ENCODE measurements around the gene RAP1GAP2.

The RAP1GAP2 gene

DNA sequence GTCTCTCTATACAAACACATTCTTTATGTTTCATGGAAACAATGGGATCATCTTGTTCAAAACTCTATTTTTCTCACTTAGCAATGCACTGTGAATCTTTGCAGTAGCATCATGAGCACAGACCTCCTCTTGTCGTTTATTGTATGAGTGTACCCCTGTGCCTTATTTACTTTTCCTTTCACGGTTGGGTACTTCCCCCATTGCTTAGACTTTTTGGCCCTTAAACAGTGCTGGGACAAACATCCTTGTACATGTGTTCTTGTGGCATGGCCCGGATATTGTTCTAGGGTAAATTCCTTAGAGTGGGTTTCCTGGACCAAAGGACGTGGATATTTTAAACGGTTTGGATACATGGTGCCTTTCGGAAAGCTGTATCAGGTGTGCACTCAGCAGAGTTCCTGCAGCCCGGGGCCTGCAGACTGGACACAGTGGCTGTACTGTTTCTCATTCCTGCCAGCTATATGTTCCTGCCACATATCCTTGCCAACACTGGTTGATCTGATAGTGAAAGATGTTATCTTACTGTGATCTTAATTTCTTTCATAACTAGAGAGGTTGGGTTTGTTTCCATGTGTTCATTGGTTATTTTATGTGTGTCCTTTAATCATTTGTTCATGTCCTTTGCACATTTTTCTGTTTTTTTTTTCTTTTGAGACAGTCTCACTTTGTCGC is 156.1 kb downstream of the RAP1GAP2 start:
- DNase-seq: no peak

- no peak for DNase-seq
Measured at GRCh38 chr17:2954898-2955445, 158.7 kb downstream of the RAP1GAP2 start.

DNA sequence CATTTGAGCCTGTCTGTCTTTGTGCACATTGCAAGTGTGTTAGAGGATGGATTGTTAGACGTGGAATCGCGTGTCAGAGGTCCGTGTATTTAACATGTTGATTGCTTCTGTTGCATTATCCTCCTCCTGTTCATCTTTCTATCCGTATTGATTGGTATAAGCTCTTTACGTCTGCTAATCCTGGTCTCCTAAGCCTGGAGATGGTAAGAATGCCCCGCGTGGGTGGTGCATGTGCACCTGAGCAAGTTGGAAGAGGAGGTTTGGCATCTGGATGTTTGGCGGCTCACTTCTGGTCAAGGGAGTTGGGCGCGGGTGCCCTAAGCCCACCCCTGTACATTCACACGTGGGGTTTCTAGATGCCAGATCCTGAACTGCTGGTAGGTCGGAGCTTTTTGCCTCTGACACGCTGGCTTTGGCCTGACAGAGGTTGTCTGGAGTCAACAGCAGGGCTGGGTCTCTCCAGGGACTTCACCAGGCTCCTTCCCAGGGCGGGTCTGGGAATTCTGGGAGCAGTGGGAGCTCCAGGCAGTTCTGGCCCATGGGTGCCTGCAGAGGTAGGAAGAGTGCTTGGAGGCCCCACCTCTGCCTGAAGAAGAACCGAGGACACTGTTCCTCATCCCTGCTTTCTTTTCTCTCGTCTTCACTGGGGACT is 159.8 kb downstream of the RAP1GAP2 start:
- no peak for DNase-seq

DNA sequence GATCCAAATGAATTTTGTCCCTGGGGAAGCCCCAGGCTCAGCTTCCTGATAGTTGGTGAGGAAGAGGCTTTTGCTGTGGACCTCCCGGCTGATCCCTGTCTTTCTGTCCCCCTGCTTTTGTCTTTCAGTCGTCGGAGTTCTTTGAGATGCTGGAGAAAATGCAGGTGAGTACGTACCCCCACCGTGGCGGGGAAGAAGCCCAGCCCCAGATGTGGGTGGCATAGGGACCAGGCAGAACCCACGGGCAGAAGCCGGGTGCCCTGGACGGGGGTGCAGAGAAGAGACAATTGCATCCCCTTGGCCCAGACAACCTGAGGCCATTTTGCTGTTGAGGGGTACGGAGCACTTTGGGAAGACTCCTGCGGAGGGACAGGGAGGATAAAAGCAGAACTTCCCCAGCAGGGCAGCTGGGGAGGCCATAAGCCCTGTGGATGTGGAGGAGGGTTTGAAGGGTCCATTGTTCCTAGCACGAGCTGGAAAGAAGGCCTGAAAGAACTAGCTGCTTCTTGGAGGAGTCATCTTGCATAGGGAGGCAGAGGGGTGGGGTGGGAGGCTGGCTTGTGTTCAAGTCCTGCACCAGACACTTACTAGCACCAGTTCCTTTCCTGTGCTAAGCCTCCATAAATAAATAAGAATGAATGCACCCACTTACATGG is 161.5 kb downstream of the RAP1GAP2 start:
- DNase-seq: no peak

GRCh38 chr17:2958706-2959222 is 162.5 kb downstream of the RAP1GAP2 start:
- peak in 2 of 3 experiments; percentile 7 to 9 for DNase-seq

DNA sequence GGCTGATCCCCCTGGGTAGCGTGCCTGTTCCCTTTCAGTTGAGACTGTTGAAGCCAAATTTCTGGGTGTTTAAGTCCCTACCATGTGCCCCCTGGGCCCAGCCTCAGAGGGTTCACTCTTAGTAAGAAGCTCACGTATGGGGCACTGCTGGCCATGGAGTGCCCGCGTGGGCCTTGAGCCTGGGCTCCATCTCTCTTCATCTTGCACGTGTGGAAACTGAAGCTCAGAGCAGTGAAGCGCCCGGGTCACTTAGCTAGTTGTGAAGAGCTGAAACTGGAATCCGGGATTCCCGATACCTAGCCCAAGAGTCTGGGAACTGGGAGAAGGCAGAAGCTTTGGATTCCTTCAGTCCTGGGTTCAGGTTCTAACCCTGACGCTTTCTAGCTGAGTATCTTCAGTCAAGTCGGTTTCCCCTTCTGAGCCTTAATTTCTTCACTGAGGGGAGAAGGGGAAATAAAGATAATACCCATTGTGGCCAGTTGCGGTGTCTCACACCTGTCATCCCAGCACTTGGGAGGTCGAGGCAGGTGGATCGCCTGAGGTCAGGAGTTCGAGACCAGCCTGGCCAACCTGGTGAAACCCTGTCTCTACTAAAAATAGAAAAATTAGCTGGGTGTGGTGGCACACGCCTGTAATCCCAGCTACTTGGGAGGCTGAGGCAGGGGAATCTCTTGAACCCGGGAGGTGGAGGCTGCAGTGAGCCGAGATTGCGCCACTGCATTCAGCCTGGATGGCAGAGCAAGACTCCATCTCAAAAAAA is 163.3 kb downstream of the RAP1GAP2 start:
- no peak for DNase-seq

DNA sequence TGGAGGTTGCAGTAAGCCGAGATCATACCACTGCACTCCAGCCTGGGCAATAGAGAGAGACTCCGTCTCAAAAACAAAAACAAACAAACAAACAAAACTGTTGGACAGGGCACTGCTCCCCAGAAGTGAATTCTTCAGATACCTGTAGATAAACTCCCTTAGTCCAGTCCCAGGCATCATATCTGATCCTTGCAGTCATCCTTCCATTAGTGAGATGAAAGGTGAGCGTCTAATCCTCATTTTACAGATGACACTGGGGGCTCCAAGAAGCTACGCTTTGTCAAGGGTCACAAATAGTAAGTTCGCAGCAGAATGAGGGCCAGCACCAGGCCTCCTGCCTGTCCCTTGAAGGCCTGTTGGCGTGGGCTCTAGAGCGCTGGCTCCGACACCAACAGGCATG is 165.2 kb downstream of the RAP1GAP2 start:
- DNase-seq: no peak

GRCh38 chr17:2962236-2962635 is 166.0 kb downstream of the RAP1GAP2 start:
- DNase-seq: no peak

- DNase-seq: no peak
Measured at GRCh38 chr17:2962729-2963128, 166.5 kb downstream of the RAP1GAP2 start.

DNA sequence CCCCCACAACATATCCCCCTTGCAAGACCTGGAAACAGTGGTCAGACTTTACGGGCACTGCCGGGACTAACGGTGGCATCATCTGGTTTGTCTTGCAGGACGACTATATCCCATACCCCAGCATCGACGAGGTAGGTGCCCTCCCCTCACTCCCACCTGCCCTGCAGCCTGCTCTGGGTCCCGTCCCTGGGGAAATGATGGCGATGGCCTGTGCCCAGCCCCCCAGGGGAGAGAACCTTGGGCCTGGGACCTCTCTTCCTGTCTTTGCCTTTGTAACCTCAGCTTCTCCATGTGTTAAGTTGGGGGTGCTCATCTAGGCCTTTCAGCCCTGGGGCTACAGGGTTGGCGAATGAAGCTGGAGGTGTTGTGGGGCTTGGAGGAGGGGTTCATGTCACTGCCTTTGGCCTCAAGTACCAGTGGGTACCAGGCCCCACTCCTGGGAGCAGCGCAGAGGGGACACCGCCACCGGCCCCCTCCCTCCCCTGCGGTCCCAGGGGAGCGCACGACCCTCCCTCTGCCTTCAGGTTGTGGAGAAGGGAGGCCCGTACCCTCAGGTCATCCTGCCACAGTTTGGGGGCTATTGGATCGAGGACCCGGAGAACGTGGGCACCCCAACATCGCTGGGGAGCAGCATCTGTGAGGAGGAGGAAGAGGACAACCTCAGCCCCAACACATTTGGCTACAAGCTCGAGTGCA is 167.2 kb downstream of the RAP1GAP2 start:
- DNase-seq: no peak

DNA sequence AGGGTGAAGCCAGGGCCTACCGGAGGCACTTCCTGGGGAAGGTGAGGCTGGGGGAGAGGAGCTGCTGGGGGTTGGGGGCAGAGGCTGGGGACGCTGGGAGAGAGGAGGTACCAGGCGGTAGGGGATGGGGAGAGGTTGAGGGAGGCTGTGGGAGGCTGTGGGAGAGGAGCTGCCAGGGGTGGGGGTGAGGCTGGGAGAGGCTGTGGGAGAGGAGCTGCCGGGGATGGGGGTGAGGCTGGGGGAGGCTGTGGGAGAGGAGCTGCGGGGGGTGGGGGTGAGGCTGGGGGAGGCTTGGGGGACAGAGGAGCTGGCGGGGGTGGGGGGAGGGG is 167.8 kb downstream of the RAP1GAP2 start:
- no peak for DNase-seq

GRCh38 chr17:2964370-2964769 is 168.1 kb downstream of the RAP1GAP2 start:
- DNase-seq: no peak

- DNase-seq: no peak
Measured at GRCh38 chr17:2964831-2965230, 168.6 kb downstream of the RAP1GAP2 start.

GRCh38 chr17:2965621-2966595 is 169.7 kb downstream of the RAP1GAP2 start:
- no peak for DNase-seq

- no peak for DNase-seq
Measured at GRCh38 chr17:2967515-2967914, 171.3 kb downstream of the RAP1GAP2 start.

GRCh38 chr17:2971851-2972250 is 175.6 kb downstream of the RAP1GAP2 start:
- DNase-seq: no peak

DNA sequence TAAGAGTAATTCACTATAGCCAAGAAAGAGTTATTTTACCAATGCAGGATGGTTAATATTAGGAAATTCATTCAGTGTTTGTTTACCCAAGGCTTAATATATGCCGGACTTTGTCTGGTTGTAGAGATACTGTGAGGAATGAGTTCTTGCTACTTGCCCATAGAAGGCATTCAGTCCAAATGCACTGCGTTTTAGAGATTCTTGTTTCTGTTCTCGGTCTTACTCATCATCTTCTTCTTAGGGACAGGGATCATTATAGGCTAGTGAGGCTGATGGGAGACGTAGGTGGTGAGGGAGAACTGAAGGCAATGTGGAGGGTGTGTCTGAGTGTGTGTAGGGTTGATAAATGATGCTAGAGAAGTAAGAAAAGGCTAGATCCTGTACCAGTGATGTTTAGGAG is 176.5 kb downstream of the RAP1GAP2 start:
- no peak for DNase-seq

DNA sequence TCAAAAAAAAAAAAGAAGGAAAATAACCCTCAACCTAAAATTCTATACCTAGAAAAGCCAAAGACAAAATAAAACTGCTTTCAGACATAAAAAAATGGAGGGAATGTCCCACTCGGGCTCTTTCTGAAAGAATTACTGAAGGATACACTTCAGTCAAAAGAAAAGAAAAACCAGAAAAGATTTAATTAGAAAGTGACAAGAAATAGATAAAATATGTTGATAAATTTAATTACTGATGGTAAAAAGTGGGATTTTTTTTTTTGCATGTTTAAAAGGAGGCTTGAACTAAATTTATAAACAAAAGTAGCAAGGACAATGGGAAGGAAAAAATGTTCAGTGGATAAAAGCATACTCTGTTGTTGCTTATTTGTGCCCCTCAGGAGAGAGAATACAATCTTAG is 178.1 kb downstream of the RAP1GAP2 start:
- no peak for DNase-seq

GRCh38 chr17:2975469-2975958 is 179.3 kb downstream of the RAP1GAP2 start:
- DNase-seq: peak in 2 of 3 experiments; percentile 75 to 89

GRCh38 chr17:2977157-2977556 is 180.9 kb downstream of the RAP1GAP2 start:
- no peak for DNase-seq

- no peak for DNase-seq
Measured at GRCh38 chr17:2978116-2978515, 181.9 kb downstream of the RAP1GAP2 start.

All from NCI-H1417 (cell line).